CD4-positive, alpha-beta T cell treated with Interleukin-15 for 1 hour (primary cell): ENCODE data around the gene HIC2.
"Not testable (repeated sequence)": the region's sequence is repeated elsewhere in the genome, so short reads cannot be mapped to it uniquely, and the experiment has no call there.

ENCODE experiments used
- DNase-seq: peaks from one replicate; pipeline ENCODE4 v3.0.0-alpha.2; 2020

Gene HIC2

GRCh38 chr22:21435998-21436810, 19.0 kb downstream of the HIC2 start:
- DNase-seq = not testable (repeated sequence)

GRCh38 chr22:21438013-21438412, 20.8 kb downstream of the HIC2 start:
- DNase-seq = not testable (repeated sequence)

GRCh38 chr22:21440018-21440636, 23.0 kb downstream of the HIC2 start:
- DNase-seq = not testable (repeated sequence)

GRCh38 chr22:21440676-21441075, 23.5 kb downstream of the HIC2 start:
- DNase-seq = not testable (repeated sequence)

GRCh38 chr22:21441170-21441569, 24.0 kb downstream of the HIC2 start:
- DNase-seq = not testable (repeated sequence)

GRCh38 chr22:21442123-21442522, 25.0 kb downstream of the HIC2 start:
- not testable (repeated sequence) for DNase-seq

GRCh38 chr22:21442646-21443045, 25.5 kb downstream of the HIC2 start:
- not testable (repeated sequence) for DNase-seq

GRCh38 chr22:21443057-21443734, 26.0 kb downstream of the HIC2 start:
- no peak for DNase-seq

GRCh38 chr22:21443735-21444421, 26.7 kb downstream of the HIC2 start:
- no peak for DNase-seq

GRCh38 chr22:21444701-21445436, 27.7 kb downstream of the HIC2 start:
- no peak for DNase-seq

- no peak for DNase-seq
These were observed 28.4 kb downstream of the HIC2 start for GRCh38 chr22:21445437-21446127.

- no peak for DNase-seq
These were observed 29.1 kb downstream of the HIC2 start for GRCh38 chr22:21446128-21446826.

- no peak for DNase-seq
These were observed 29.9 kb downstream of the HIC2 start for GRCh38 chr22:21446827-21447690.

GRCh38 chr22:21447694-21448402, 30.7 kb downstream of the HIC2 start:
- no peak for DNase-seq

- no peak for DNase-seq
These were observed 31.7 kb downstream of the HIC2 start for GRCh38 chr22:21448627-21449416.

- no peak for DNase-seq
These were observed 32.6 kb downstream of the HIC2 start for GRCh38 chr22:21449531-21450319.

GRCh38 chr22:21450320-21450831, 33.2 kb downstream of the HIC2 start:
- no peak for DNase-seq
